GM10847 (cell line): ENCODE data around the gene TAF10.

Experiments used
- POLR2A ChIP-seq: IDR thresholded peaks from 2 replicates; pipeline ENCODE4 v1.6.1; 2011; ENCODE audit not compliant: insufficient read length; ENCODE audit errors: extremely low read depth

The TAF10 gene

DNA sequence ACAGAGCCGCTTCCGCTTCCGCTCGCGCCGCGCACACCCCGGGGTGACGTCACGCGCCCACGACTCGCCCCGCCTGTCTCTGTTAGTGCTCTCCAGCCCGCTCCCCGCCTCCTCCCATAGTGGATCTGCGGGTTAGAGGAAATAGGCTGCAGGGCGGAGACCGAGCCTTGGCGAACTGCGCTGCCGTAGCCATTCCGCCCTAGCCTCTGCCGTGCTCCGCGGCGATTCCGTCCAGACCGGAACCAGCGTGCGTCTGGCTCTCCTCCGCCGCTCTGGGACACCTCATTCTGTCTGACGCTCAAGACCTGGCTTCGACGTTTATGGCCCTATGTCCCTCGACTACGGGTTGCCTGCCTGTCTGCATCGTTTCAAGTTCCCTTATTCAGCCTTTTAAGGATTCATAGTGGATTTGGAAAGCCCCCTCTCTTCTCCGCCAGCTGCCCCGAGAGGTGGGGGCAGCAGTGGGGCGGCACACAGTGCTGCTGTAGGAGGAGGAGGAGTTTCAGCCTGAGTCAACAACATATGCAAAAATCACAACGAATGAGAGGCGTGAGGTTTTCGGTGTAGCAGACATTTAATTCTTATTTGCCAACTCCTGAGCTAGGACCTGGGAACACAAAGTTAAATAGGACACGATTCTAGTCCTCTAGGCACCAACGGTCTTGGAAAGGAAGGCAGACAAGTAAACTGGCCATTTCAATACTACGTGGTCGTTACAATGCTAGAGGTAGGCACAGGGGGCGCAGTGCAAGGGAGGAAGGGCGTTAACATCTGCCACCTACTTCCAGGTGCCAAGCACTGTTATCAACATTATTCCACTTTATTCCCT, at the start of gene TAF10:
Gene TAF10, minus strand, starts transcription at position 4 of the 829 bp plus-strand sequence. CDS start 27 bp downstream, outside the sequence.
- TF ChIP-seq POLR2A = peak; percentile 90

DNA sequence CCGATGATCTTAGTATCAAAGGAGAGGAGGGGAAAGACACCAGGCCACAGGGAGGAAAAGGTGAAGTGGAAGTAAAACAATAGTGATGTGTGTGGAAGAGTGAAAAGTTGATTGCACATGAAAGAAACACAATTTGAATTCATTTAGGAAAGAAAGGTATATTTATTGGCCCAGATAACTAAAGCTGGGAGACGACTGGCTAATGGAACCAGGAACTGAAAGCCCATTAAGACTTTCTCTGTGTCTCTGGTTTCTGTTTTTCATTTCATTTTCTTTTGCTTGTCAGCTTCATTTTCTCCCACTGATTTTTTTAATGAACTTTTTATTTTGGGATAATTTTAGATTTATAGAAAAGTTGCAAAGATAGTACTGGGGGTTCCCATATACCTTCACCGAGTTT, 48.7 kb upstream of the TAF10 start:
- TF ChIP-seq POLR2A = no peak

DNA sequence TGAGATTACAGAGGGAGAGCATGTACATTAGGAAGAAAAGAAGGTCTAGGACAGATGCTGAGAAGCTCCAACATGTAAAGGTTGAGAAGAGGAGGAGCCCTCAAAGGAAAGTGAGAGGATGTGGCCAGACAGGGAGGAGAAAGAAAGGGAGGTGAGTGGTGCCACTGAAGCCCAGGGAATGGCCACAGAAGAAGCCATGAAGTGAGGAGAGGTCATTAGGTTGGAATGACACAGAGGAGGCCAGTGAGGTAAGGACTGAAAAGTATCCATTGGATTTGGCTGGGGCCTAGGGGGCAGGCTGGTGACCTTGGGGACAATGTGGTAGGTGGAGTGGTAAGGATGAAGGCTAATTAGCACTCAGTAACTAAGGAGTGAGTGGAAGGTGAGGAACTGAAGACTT, 46.6 kb upstream of the TAF10 start:
- no peak for TF ChIP-seq POLR2A

DNA sequence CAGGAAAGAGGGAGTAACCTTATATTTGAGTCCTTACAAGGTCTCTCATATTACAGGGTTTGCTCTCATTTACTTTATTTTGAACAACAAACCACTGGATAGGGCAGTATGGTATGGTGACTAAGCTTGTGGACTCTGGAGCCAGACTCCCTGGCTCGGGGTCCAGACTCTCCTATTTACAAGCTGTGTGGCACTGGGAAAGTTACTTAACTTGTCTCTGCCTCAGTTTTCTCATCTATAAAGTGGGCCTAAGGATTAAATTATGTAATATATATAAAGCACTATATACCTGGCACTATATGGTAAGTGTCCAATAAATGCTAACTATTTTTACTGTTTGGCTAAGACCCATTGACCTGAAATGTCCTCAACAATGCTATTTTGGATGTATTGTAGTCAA, 45.3 kb upstream of the TAF10 start:
- no peak for TF ChIP-seq POLR2A

DNA sequence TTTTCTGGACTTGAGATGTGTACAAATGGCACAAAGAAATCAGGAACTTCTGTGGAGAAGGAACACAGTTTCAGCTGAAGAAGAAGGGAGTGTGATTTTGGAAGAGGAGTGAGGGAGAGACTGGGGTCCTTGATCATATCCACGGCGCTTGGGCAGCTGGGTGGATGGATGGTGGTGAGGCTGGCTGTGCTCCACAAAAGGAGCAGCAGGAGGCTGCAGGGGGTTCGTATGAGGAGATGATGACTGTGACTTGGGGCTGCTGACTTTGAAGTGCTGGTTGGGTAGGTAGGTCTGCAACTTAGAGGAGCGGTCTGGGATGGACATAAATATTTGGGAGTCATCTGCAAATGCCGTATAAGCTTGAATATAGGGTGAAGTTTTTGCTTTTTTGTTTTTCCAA, 44.9 kb upstream of the TAF10 start:
- no peak for TF ChIP-seq POLR2A

DNA sequence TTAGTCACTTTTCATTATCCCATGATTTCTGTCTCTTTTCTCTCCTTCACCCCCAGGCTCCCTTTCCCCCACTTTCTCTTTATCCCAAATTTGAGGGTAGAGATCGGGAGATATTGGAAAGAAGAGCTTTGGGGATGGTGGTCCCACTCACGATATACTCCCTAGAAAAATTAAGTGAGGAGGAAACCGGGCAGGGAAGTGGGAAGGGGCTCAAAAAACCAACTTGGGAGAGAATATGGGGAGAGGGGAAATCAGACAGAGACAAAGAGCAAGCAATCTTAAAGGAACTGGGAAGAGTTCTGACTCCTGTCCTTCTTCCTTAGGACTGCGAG, 44.5 kb upstream of the TAF10 start:
- no peak for TF ChIP-seq POLR2A

DNA sequence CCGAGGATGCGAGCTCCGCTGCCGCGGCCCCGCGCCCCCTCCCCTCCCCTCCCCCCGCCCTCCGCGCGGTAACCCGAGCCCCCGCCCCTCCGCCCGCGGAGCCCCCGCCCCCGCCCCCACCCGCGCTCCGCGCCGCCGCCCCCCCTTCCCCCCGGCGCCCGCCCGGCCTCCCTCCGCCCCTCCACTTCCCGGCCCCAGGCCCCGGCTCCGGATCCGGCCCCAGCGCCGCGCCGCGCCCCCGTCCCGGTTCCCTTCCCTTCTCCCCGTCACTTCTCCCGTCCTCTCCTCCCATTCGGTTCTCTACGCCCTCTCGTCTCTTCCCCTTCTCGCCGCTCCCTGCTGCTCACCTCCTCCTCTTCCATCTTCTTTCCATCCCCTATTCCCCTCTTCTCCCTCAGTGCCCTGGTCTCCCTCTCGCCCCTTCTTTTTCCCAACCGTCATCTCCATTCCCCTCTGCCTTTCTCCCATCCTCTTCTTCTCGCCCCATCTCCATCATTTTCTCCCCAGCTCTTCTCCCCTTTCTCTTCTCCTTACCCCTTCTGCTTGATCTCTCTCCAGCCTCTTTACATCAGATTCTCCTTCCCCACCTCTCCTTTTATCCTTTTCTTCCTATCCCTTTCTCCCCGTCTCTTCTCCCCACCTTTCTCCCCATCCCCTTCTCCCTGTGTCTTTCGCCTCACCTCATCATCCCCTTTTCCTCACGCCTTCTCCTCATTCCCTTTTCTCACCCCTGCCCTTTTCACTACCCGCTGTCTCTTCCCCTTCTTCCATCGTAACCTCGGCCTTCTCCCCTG, 44.0 kb upstream of the TAF10 start, which contains the start of gene DCHS1:
Gene DCHS1, minus strand, starts transcription at position 20 of the 794 bp plus-strand sequence. CDS start 14,196 bp downstream, outside the sequence.
- no peak for TF ChIP-seq POLR2A

DNA sequence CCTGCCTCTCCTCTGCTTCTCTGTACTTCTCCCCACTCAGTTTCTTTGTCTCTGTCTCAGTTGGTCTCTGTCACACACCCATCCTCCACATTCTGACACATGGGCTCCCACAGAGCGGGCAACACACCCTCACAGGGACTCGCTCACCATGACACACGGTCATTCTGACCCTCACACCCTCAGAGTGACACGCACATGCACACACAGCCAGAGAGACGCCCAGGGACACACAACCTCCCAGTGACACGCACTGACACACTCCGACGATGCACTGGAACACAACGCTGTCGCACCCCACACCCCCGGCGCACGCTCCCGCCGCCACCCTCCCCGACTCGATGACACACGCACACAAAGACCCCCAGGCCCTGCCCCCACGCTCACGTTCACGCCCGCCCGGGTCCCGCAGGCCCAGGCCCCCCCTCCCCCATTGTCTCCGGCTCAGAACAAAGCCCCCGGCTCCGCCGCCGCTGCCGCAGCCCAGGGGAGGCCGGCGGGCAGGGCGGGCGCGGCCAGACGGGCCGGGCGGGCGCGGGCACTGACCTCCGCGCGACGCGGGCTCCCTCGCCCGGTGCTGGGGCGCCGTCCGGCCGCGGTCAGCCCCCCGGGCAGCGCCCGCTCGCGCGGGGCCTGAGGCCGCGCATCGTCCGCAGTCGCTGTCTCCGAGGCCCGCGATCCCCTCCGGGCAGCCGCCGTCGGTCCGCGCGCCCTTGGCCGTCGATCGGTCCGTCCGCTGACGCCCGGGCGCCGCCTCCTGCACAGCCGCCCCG, 43.2 kb upstream of the TAF10 start:
- no peak for TF ChIP-seq POLR2A

DNA sequence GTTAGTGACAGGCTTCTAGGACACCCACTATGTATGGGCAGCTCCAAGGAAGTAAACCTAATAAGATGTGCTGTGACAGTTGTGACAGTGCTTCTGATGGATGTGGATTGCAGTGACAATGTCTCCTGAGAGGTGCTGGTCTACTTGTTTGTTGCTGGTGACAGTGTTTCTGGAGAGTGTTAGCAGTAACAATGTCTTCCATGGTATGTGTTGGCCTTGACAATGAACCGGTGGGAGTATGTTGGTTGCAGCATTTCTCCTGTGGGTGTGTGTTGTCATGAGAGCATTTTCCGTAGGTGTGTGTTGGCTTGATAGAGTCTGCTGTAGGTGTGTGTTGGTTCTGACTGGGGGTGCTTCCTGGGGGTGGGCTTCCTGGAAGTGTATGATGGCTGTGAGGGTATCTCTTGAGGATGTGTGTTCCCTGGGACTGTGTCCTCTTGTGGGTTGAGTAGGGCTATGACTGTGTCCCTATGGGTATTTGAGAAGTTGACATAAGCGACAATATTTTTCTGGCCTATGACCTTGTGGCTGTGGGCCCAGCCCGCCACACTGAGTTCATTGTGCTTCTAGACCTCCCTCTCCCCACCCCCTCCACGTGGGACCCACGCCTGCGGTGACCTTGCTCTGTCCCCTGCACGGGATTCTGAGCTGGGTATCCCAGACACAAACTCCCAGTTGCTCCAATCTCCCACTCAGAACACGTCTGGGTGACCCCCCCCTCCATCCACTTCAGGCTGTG, 42.4 kb upstream of the TAF10 start:
- no peak for TF ChIP-seq POLR2A

DNA sequence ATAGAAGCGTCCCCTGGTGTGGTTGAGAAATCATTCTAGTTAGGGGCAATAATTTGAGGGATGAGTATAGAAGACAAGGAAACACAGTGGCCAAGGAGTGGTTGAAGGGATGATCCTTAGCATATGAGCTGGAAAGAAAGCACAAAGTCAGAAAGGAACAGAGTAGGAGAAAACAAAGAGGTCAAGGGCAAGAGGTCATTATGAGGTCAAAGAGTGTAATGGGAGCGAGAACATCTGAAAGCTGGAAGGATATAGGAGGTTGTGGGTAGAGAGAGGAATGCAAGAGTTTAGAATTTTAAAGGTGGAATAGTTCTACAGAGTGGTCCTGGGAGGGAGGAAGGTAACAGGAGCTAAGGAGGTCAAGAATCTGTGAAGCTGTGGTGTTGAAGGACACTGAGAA, 41.6 kb upstream of the TAF10 start:
- TF ChIP-seq POLR2A = no peak

DNA sequence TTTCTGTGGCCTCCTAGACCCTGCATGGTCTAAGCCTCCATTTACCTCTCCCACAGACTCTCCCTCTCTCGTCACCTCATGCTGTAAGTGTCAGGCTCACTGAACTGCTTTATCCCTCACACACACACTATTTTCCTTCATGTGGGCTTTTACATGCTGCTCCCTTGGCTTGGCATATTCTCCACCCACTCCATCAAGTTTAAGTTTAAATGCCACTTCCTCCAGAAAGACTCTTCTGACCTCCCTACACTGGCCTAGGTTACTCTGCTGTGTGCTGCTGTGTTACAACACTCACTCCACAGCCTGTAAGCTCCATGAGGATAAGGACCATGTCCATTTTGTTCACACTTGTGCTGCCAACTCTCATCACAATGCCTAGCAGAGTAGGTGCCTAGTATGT, 41.1 kb upstream of the TAF10 start:
- no peak for TF ChIP-seq POLR2A

DNA sequence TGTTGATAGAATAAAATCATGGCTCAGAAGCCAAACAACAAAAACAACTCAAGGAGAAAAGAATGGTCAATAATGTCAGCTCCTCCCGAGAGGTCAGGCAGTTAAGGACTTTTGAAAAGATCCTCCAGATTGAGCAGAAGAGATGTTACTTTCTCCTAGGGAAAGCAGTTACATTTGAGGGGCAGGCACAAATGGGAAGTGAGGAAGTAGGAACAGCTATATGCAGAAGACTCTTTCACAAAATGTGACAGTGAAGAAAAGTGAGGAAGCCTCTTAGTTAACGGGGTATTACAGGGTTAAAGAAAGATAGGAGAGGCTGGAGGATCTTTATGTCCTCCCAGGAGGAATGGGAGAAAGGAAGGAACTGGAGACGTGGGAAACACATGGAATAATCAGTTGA, 40.2 kb upstream of the TAF10 start:
- TF ChIP-seq POLR2A = no peak

DNA sequence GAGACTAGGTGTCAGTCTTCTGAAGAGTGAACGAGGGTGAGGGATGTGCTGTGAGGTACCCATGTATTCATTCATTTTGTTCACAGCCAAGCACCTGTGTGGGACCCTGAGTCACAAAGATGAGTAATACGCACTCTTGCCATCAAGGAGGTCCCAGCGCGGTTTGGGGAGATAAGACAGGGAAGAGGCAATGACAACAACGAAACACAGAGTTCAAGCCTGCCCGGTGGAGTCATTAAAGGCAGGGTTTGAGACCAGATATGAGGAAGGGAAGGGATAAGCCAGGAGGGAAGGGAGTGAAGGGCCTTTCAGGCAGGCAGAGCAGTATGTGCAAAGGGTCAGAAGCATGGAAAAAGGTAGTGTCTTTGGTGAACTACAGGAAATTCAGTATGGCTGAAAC, 39.0 kb upstream of the TAF10 start:
- TF ChIP-seq POLR2A = no peak

DNA sequence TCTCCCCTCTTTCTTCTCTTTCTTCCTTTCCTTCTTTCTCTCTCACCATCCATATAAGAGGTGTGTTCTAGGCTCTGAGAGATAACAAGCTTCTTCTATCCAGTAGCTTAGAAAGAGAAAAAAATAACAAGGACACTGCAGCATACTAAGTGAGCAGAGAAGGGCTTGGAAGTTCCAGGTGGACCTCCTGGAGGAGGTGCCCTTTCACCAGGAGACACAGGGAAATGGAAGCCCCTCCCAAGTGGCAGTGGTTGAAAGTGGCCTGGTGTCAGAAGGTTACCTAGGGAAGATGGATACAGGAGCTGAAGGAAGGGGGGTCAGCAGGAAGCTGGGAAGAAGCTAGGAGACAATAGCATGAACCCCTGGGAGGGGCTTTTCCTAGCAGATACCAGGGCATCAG, 38.1 kb upstream of the TAF10 start:
- TF ChIP-seq POLR2A = no peak

DNA sequence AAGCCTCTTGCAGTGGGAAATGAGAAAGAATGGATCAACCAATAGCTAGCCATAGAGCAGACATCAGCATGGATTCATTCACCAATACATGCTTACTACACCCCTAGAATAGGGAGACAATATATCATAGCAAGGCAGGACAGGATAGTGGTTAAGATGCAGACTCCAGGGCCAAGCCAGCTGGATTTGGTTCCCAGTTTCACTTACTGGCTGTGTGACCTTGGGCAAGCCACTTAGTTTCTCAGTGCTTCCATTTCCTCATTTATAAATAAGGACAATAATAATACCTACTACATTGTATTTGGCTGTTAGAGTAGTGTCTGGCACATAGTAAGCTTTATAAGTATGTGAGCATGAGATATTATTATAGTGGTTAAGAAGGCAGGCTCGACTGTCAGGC, 36.5 kb upstream of the TAF10 start:
- TF ChIP-seq POLR2A = no peak

DNA sequence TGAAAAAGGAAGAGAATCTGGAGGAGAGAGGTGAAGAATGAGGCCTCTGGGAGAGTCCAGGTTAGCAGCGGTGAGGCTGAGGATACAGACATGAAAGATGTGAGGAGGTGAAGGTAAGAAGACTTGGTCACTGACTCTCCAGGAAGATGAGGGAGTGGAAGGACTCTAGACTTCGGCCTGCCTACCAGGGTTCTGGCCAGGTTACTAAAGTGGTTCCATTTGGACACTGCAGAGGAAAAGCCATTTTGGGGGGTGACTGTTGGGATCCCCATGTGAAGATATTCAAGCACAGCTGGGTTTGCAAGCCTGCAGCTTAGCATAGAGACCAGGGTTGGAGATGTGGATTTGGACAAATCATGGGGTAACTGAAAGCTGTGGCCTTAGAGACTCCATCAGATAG, 35.8 kb upstream of the TAF10 start:
- no peak for TF ChIP-seq POLR2A
